OCI-LY1 (cell line): Measurements from ENCODE around the gene ALCAM.
"Not testable (repeated sequence)": the region's sequence is repeated elsewhere in the genome, so short reads cannot be mapped to it uniquely, and the experiment has no call there.

Experiments used
- H2AFZ ChIP-seq: fragments of 200-600 bp; sonication (generic), shearing (Covaris generic); 2 replicates; pipeline ENCODE4 v1.6.0; 2014; ENCODE audit warnings: antibody characterized with exemption, mild to moderate bottlenecking, low read length
- H3F3A ChIP-seq: fragments of 200-600 bp; sonication (generic), shearing (Covaris generic); 2 replicates; pipeline ENCODE4 v1.6.0; 2014; ENCODE audit warnings: mild to moderate bottlenecking, antibody characterized with exemption, low read length, moderate library complexity; ENCODE audit not compliant: insufficient read depth
- H3K27ac ChIP-seq: fragments of 200-600 bp; sonication (generic); 2 replicates; pipeline ENCODE4 v1.5.1; 2014; ENCODE audit warnings: low read length, mixed run types, mild to moderate bottlenecking, low read depth; ENCODE audit not compliant: poor library complexity, severe bottlenecking
- H3K27me3 ChIP-seq: fragments of 200-600 bp; sonication (generic); 2 replicates; pipeline ENCODE4 v1.6.0; 2014; ENCODE audit warnings: antibody characterized with exemption, mild to moderate bottlenecking, low read length, moderate library complexity; ENCODE audit not compliant: insufficient read depth
- H3K36me3 ChIP-seq: fragments of 200-600 bp; sonication (generic); 2 replicates; pipeline ENCODE4 v1.6.1; 2014; ENCODE audit warnings: mild to moderate bottlenecking, antibody characterized with exemption, low read length, moderate library complexity, mixed read lengths; ENCODE audit not compliant: insufficient read depth
- H3K4me1 ChIP-seq: fragments of 200-600 bp; sonication (generic); 2 replicates; pipeline ENCODE4 v1.5.1; 2014; ENCODE audit warnings: mild to moderate bottlenecking, low read length, moderate library complexity; ENCODE audit not compliant: insufficient read depth, severe bottlenecking
- H3K4me2 ChIP-seq: fragments of 200-600 bp; sonication (generic), shearing (Covaris generic); 2 replicates; pipeline ENCODE4 v1.6.1; 2014; ENCODE audit warnings: low read length
- H3K4me3 ChIP-seq: fragments of 200-600 bp; sonication (generic); 2 replicates; pipeline ENCODE4 v1.5.1; 2014; ENCODE audit warnings: low read length, low read depth, mild to moderate bottlenecking, mixed read lengths; ENCODE audit not compliant: poor library complexity, severe bottlenecking
- H3K79me2 ChIP-seq: fragments of 200-600 bp; shearing (Covaris generic); 2 replicates; pipeline ENCODE4 v1.6.1; 2016; ENCODE audit warnings: mixed run types, low read length, mixed read lengths; ENCODE audit not compliant: insufficient read depth
- H3K9ac ChIP-seq: fragments of 200-600 bp; sonication (generic), shearing (Covaris generic); 2 replicates; pipeline ENCODE4 v1.6.1; 2014; ENCODE audit warnings: mild to moderate bottlenecking, low read length, mixed read lengths
- H3K9me2 ChIP-seq: fragments of 200-600 bp; sonication (generic), shearing (Covaris generic); 2 replicates; pipeline ENCODE4 v1.6.1; 2014; ENCODE audit warnings: low read depth, mild to moderate bottlenecking, low read length, mixed read lengths
- H3K9me3 ChIP-seq: fragments of 200-600 bp; shearing (Covaris generic); 2 replicates; pipeline ENCODE4 v1.6.1; 2014; ENCODE audit warnings: low read length, mixed read lengths
- H4K20me1 ChIP-seq: fragments of 200-600 bp; sonication (generic), shearing (Covaris generic); 2 replicates; pipeline ENCODE4 v1.6.0; 2016; ENCODE audit warnings: mild to moderate bottlenecking, low read length; ENCODE audit not compliant: insufficient read depth
- EZH2 ChIP-seq: fragments of 200-600 bp; sonication (generic), shearing (Covaris generic); IDR thresholded peaks from 2 replicates; pipeline ENCODE4 v1.8.0; 2017; ENCODE audit warnings: borderline replicate concordance, mixed run types, mild to moderate bottlenecking, antibody characterized with exemption, low read length, moderate library complexity, mixed read lengths
- TF ChIP-seq, protein P1 (sequence below): fragments of 200-600 bp; sonication (generic), shearing (Covaris generic); IDR thresholded peaks from 2 replicates; pipeline ENCODE4 v1.5.1; 2017; ENCODE audit warnings: mild to moderate bottlenecking, antibody characterized with exemption, low read length, moderate library complexity, mixed read lengths

Gene ALCAM

DNA sequence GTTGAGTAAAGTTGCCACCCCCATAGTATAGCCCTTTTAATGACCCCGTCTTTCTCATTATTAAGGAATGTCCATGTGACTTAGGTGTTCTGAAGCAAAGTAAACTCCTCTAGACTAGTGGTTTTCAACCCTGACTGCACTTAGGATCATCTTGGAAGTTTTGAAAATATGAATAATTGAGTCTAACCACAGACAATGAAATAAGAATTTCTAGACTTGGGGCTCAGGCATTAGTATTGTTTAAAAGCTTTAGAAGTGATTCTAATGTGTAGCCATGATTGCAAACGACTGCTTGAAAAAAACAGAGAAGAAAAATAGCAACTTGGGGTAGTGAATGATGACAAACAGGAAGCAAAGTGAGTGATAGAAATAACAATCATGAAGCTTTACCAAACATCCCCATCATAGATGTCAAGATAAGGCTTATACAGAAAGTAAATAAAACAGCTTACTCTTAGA, 35.0 kb downstream of the ALCAM start:
- Histone ChIP-seq H3K9ac (no peak overlapping the region), H3K79me2 (peaks cover 33% of the 10 kb centered on the region), H2AFZ (no peak overlapping the region), H3K4me3 (no peak overlapping the region), H3K36me3 (peaks cover 19% of the 10 kb centered on the region), H3K4me2 (no peak overlapping the region), H3K9me2 (no peaks in the 10 kb centered on the region), H3K9me3 (0 out of 2 replicates have a peak, but pooled peaks cover 4% of the 10 kb centered on the region), H3K4me1 (no peaks in the 10 kb centered on the region), H3F3A (no peaks in the 10 kb centered on the region), H3K27me3 (no peaks in the 10 kb centered on the region), H3K27ac (no peak overlapping the region), H4K20me1 (no peaks in the 10 kb centered on the region)
- no peak for TF ChIP-seq EZH2
- TF ChIP-seq, protein P1, sequence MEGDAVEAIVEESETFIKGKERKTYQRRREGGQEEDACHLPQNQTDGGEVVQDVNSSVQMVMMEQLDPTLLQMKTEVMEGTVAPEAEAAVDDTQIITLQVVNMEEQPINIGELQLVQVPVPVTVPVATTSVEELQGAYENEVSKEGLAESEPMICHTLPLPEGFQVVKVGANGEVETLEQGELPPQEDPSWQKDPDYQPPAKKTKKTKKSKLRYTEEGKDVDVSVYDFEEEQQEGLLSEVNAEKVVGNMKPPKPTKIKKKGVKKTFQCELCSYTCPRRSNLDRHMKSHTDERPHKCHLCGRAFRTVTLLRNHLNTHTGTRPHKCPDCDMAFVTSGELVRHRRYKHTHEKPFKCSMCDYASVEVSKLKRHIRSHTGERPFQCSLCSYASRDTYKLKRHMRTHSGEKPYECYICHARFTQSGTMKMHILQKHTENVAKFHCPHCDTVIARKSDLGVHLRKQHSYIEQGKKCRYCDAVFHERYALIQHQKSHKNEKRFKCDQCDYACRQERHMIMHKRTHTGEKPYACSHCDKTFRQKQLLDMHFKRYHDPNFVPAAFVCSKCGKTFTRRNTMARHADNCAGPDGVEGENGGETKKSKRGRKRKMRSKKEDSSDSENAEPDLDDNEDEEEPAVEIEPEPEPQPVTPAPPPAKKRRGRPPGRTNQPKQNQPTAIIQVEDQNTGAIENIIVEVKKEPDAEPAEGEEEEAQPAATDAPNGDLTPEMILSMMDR: no peak

- H3K4me3 ChIP-seq: no peak overlapping the region
- H3K4me1 ChIP-seq: no peaks in the 10 kb centered on the region
- peaks cover 19% of the 10 kb centered on the region for H3K36me3 ChIP-seq
- no peak overlapping the region for H3K9ac ChIP-seq
- no peak overlapping the region for H3K4me2 ChIP-seq
- TF ChIP-seq, protein P1: no peak
- TF ChIP-seq EZH2: no peak
- no peaks in the 10 kb centered on the region for H3K9me2 ChIP-seq
- no peaks in the 10 kb centered on the region for H3K27me3 ChIP-seq
- no peak overlapping the region for H3K27ac ChIP-seq
- H3K9me3 ChIP-seq: 0 out of 2 replicates have a peak, but pooled peaks cover 4% of the 10 kb centered on the region
- no peak overlapping the region for H2AFZ ChIP-seq
- no peaks in the 10 kb centered on the region for H4K20me1 ChIP-seq
- peaks cover 26% of the 10 kb centered on the region for H3K79me2 ChIP-seq
- H3F3A ChIP-seq: no peaks in the 10 kb centered on the region
These were observed 35.6 kb downstream of the ALCAM start for GRCh38 chr3:105402287-105402801.

DNA sequence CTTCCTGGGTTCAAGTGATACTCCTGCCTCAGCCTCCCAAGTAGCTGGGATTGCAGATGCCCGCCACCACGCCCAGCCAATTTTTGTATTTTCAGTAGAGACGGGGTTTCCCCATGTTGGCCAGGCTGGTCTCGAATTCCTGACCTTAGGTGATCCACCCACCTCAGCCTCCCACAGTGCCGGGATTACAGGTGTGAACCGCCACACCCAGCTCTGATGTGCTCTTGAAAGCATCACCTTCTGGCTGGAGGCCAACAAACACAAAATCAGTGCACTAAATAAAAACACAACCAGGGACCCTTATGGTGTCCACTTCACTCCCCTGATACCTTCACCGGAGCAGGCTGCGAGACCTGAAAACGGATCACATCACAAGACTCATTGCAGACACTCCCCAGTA, 36.3 kb downstream of the ALCAM start:
- not testable (repeated sequence) for H3K9me2 ChIP-seq, H3K9me3 ChIP-seq, H2AFZ ChIP-seq, H3K27ac ChIP-seq, H4K20me1 ChIP-seq, H3K4me2 ChIP-seq, H3F3A ChIP-seq, H3K9ac ChIP-seq, H3K4me3 ChIP-seq, H3K27me3 ChIP-seq, H3K4me1 ChIP-seq
- Histone ChIP-seq H3K79me2 (peaks cover 20% of the 10 kb centered on the region), H3K36me3 (peaks cover 19% of the 10 kb centered on the region)

DNA sequence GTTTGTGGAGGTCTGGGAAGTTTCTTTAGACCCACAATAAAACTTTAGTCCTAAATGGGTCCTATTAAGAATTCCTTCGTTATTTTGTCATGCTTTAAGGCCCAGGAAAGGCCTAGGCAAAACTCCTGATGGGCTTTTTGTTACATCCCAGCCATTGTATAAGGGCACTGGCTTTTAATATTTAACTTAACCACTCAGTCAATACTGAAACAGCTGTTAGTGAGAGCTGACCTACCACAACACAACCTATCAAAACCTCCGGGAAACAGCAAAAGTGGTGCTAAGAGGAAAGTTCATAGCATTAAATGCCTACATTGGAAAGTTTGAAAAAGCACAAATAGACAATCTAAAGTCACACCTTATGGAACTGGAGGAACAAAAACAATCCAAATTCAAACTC, 39.6 kb downstream of the ALCAM start:
- Histone ChIP-seq H3K4me3 (no peak overlapping the region), H4K20me1 (no peaks in the 10 kb centered on the region), H3K4me1 (no peaks in the 10 kb centered on the region), H3K9ac (no peak overlapping the region), H3K9me2 (no peaks in the 10 kb centered on the region), H3K9me3 (0 out of 2 replicates have a peak, but pooled peaks cover 4% of the 10 kb centered on the region), H3K4me2 (no peak overlapping the region), H3K27ac (no peak overlapping the region), H3F3A (no peaks in the 10 kb centered on the region), H2AFZ (no peak overlapping the region), H3K27me3 (no peaks in the 10 kb centered on the region), H3K79me2 (no peaks in the 10 kb centered on the region), H3K36me3 (peaks cover 14% of the 10 kb centered on the region)
- TF ChIP-seq, protein P1: no peak
- TF ChIP-seq EZH2: no peak
